Umbilical cord (tissue), 2 donors: ENCODE data around the gene B4GALT5. TPM values are rescaled to one million over a fixed set of nuclear protein-coding genes. Genes with fewer than 3 reads are reported as not detected.
"Not testable (repeated sequence)": the region's sequence is repeated elsewhere in the genome, so short reads cannot be mapped to it uniquely, and the experiment has no call there.

Experiments
- DNase-seq: peaks from one replicate; pipeline ENCODE4 v3.0.0-alpha.2; 2015; ENCODE audit warnings: low spot score
- total RNA-seq: library from RNA; depleted of rRNA; stranded (reverse); fragments of >200 nt; gene quantifications from one replicate; pipeline ENCODE4 v1.2.3, GENCODE V29; 2014; ENCODE audit warnings: low replicate concordance; ENCODE audit not compliant: insufficient read depth

B4GALT5 gene
- 21.9 TPM for total RNA-seq

DNA sequence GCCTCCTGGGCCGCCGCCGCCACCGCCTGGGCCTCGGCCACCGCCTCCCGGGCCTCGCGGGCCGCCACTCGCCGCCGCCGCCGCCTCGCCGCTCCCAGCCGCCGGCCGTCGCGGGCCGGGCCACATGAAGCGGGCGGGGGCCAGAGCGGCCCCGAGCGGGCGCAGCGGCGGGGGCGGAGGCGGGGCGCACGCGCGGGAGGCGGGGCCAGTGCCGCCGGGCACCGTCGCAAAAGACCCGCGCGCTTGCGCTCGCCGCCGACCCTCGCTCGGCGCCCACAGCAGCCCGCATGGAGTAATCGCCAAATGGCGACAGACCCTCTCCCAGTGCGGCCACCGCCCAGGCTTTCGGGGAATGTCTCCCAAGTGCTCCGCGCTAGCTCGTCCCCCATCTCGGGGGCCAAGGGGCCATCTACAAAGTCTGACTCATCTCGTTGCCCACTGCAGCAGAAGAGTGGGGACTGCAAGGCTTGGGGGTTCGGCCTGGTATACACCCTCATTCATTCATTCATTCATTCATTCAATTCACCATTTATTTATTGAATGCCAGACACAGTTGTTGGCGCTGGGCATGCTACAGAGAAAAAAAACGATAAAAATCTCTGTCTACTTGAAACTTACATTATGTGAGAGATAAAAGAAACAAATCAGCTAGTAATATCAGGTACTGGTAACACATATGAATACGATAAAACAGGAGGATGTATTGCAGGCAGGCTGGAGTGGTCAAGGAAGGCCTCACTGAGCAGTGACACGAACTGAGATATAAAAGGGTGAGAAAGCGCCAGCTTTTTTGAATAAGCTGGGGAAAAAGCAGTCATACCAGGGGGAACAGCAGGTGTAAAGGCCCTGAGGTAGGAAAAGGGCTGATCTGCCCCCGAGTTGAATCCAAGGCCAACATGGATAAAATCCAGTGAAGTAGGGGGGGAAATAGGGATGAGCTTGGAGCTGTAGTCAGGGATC lies at the start of gene B4GALT5:
Gene B4GALT5 (minus strand): TSS at position 126 of the 960 bp plus-strand sequence. CDS start 188 bp downstream, outside the sequence.
- DNase-seq: peak; percentile 80

DNA sequence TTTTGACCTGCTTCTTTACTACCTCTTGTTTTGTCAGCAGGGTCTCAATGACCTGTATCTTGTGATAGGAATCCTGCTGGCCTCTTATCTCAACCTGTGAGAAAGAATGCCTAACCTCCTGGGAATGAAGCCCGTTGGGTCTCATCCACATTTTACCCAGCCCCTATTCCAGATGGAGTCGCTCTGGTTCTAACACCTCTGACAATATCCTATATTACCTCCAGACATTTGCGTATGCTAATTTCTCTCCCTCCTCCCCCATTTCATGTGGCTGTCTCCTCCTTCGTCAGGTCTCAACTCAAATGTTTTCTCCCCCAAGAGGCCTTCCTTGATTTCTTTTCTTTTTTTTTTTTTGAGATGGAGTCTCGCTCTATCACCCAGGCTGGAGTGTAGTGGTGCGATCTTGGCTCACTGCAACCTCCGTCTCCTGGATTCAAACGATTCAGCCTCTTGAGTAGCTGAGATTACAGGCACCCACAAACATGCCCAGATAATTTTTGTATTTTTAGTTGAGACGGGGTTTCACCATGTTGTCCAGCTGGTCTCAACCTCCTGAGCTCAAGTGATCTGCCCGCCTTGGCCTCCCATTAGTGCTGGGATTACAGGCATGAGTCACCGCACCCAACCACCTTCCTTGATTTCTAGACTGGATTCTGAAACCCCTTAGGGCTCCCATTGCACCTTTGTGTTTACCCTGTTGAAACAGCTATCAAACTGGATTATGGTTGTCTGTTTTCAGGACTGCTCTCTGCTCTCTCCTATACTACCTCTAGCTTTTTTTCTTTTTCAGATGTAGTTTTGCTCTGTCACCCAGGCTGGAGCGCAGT lies 49.5 kb upstream of the B4GALT5 start:
- DNase-seq: no peak

DNA sequence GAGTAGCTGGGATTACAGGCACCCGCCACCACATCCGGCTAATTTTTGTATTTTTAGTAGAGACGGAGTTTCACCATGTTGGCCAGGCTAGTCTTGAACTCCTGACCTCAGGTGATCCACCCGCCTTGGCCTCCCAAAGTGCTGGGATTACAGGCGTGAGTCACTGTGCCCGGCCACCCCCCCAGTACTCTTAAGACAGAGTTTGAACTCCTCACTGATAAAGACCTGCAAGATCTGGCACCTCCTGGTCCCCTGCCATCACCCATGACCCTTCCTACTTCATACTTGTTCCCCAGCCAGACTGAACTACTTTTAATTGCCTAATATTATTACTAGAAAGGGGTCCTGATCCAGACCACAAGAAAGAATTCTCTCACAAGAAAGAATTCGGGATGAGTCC lies 48.2 kb upstream of the B4GALT5 start:
- DNase-seq: not testable (repeated sequence)

- DNase-seq: no peak
These were observed 45.7 kb upstream of the B4GALT5 start for GRCh38 chr20:49759266-49759950.

DNA sequence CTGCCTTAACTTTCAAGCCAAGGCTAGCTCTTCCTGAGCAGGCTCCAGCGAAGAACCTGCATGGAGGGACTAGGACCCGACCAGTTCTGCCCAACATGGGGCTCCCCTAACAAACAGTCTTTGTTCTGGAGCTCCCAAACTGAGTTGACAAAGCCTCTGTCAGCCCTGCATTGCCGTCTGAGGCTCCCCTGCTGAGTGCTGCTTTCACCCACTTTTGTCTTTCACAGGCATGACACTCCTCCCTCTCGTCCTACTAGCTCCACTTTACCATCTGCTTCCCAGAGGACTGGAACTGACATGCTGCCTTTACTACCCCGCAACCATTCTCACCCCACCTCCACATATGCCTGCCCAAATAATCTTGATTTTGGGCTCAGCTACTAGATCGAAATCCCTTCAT lies 45.1 kb upstream of the B4GALT5 start:
- no peak for DNase-seq

GRCh38 chr20:49757597-49757996 lies 43.9 kb upstream of the B4GALT5 start:
- DNase-seq: no peak

- no peak for DNase-seq
These were observed 42.6 kb upstream of the B4GALT5 start for GRCh38 chr20:49756241-49756640.

DNA sequence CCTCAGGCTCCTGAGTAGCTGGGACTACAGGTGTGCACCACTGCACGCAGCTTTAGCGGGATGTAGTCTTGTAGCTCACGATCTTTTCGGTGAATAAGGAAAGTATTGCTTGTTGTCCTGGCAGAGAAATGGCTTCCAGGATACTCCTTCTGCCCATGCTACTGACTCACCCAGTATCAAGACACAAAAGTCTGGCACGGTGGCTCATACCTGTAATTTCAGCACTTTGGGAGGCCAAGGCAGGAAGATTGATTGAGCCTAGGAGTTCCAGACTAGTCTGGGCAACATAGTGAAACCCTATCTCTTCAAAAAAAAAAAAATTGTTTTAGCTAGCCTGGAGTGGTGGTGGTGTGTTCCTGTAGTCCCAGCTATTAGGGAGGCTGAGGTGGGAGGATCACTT lies 40.9 kb upstream of the B4GALT5 start:
- DNase-seq: no peak

DNA sequence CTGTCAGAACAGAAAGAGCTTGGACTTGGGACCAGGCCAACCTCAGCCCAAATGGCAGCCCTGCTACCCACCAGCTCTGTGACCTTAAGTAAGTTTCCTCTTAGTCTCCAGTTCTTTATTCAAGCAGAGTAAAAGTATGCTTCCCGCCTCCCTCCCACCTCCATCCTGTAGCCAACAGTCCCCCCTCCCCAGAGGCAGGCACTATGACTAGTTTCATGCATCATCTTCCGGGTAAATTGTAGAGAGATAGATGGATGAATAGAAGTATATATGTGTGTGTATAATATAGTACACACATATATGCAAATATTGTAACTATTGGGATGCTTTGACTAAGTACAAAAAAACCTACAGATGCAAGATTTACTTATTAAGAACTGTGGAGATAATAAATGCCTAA lies 39.5 kb upstream of the B4GALT5 start:
- no peak for DNase-seq

DNA sequence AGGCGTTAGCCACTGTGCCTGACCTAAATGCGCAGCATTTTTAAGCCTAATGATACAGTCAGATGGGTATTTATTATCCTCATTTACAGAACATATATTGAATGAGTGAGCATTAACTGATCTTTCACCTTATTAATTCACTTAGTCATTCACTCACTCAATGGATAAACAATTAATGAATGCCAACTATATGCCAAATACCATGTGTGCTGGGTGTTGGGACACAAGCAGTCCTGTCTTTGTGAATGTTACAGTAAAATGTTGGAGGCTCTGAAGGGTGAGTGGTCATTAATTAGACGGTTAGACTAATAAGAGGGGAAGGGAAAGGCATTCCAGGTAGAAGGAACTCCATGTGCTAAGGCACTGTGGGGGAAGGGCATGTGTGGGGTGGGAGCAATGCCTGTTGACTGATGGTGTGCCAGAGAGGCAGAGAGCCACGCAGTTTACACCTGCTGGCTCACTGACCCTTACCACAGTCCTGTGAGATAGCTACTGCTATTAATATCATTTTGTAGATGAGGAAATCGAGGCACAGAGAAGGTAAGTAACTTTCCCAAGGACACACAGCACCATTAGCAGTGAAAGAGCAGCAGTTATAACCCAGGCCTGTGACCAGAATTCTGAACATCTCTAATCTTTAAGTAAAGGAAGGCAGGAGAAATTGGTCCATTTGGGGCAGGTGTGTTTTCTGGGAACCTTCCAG lies 38.7 kb upstream of the B4GALT5 start:
- DNase-seq: no peak

DNA sequence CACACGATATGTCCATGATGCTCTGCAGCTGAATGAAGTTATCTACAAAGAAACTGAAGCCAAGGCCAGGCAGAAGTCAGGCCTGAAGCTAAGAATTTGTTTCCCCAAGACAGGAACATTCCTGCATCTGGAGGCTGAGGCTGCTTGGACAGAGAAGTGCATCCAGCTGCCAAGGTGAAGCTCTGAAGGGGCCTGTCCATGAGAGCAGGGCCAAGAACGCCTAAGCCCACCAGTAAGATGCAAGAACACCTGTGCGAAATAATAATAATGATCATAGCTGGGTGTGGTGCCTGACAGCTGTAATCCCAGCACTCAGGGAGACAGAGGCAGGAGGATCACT lies 37.7 kb upstream of the B4GALT5 start:
- DNase-seq: no peak

- no peak for DNase-seq
These were observed 37.1 kb upstream of the B4GALT5 start for GRCh38 chr20:49750611-49751396.

DNA sequence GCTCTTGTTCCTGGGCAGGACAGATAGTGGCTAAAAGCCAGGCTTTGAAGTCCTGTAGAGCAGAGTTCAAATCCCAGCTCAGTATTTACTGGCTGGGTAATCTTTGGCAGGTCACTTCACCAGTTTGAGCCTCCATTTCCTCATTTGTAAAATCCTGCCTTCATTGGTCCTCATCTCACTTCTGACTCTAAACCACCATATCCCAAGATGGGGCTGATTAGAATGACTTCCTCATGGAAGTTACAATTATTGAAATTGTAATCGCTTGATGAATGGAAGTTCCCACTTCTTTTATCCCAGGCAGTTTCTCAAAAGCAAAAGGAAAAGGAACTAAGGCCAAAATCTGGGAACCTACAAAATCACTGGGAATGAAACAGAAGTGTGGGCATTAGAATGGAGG lies 35.9 kb upstream of the B4GALT5 start:
- no peak for DNase-seq

GRCh38 chr20:49748525-49748838 lies 34.8 kb upstream of the B4GALT5 start:
- no peak for DNase-seq

DNA sequence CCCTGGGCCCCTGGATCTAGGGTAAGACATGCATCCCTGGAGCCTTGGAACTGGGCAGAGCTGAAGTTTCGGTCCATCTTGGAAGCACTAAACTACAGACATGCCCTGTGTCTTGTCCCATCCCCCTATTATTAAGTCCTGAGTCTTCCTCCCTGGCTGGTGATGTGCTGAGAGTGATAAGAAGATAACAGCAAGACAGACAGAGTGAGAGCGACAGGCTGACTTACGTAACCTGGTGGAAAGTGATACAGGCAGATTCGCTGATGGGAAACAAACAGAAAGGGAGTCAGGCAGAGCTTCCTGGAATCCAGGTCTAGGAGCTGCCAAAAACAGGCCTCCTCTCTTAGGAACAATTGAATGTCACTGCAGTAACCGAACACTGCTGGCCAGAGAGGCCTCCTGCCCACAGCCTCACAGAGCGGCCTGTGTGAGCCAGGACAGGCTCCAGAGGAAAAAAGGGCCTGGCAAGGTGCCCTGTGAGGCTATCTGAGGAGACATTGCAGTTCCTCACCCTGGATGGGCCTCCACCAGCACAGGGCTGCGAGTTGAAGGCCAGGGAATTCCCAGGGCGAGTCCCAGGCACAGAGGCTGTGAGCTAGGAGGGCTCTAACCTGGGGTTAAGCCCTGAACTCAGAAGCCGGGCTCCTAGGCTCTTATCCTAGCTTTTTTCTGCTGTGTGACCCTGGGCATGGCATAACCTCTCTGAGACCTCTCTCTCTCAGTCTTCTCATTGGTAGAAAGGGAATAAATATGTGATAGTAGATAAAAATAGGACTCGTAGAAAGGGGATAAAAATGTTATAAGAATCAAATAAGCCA lies 34.2 kb upstream of the B4GALT5 start:
- DNase-seq: peak; percentile 84

- DNase-seq: no peak
These were observed 29.3 kb upstream of the B4GALT5 start for GRCh38 chr20:49742948-49743347.

GRCh38 chr20:49741977-49742376 lies 28.3 kb upstream of the B4GALT5 start:
- no peak for DNase-seq

DNA sequence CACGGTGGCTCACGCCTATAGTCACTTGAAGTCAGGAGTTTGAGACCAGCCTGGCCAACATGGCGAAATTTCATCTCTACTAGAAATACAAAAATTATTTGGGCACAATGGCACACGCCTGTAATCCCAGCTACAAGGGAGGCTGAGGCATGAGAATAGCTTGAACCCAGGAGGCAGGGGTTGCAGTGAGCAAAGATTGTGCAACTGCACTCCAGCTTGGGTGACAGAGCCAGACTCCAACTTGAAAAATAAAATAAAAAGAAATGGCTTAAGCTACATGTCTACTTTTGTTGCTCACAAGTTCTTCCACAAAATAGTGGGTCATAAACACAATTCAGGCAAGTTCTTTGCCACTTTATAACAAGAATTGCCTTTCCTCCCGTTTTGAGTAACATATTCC lies 27.1 kb upstream of the B4GALT5 start:
- no peak for DNase-seq

DNA sequence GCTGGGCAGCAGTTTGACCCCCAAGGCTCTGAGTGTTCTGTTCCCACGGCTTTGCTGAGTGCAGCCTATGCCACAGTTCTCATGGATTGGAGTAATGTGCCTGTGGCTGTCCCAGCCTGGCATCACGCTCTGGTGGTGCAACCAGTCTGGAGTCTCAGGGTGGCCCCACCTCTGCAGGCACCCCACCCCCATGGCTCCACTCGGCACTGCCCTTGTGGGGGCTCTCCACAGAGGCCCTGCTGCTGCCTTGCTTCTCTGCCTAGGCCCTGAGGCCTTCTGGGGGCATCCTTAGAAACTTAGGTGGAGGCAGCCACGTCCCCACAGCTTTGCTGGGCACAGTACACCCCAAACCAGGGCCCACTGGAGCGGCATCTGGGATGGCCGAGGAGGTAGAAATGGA lies 25.4 kb upstream of the B4GALT5 start:
- DNase-seq: no peak

- no peak for DNase-seq
These were observed 23.6 kb upstream of the B4GALT5 start for GRCh38 chr20:49737260-49737659.
